ENCODE measurements around the gene BNIP3. TPM values are rescaled to one million over a fixed set of nuclear protein-coding genes. Genes with fewer than 3 reads are reported as not detected.

BNIP3 gene
- total RNA-seq, 2 experiments from 2014 or later: 207 to 216 TPM

GRCh38 chr10:132020456-132020855 lies 38.7 kb upstream of the BNIP3 start:
- TF ChIP-seq CTCF (IDR thresholded peaks at IDR 0.05): no peak
- DNase-seq: no peak
- Mint-ChIP-seq H3K36me3 (ENCODE audit: low read depth) (no peaks in the 10 kb centered on the region), H3K27ac (no peak overlapping the region), H3K27me3 (peaks cover 13% of the 10 kb centered on the region), H3K4me1 (ENCODE audit: low read depth) (peaks cover 7% of the 10 kb centered on the region), H3K9me3 (no peaks in the 10 kb centered on the region), H3K4me3 (no peak overlapping the region)
- ChIA-PET CTCF (interaction anchor here (0.8 to 2.5 kb wide), 3 partner anchors 124 to 135 kb away, joined by 3 to 14 read pairs (median 3); no protein-coding TSS in a partner anchor), POLR2A (no interaction called here)
- intact Hi-C loops (cut with micrococcal nuclease): no loop called here
- no peak for ATAC-seq

DNA sequence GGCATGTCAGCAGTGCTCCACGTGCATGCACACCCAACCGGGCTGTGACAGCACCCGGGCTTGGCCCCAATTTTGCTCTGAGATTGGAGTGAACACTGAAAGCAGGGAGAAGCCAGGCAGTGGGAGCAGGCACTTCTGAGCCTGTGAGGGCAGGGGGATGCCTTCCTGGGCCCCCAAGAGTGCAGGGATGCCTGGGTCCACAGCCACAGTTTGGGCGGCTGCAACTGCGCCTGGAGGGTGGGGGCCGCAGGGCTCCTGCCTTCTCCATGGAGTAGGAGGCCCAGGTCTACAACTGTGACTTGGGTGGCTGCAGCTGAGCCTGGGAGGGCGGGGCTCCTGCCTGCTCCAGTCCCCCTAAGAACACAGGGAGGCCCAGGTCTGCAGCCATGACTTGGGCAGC lies 37.6 kb upstream of the BNIP3 start:
- no peak for TF ChIP-seq CTCF (IDR thresholded peaks at IDR 0.05)
- Mint-ChIP-seq H3K9me3 (no peaks in the 10 kb centered on the region), H3K4me1 (ENCODE audit: low read depth) (peaks cover 7% of the 10 kb centered on the region), H3K27me3 (peaks cover 9% of the 10 kb centered on the region), H3K36me3 (ENCODE audit: low read depth) (no peaks in the 10 kb centered on the region), H3K4me3 (no peak overlapping the region), H3K27ac (no peak overlapping the region)
- intact Hi-C loops (cut with micrococcal nuclease): no loop called here
- ATAC-seq (no peak), DNase-seq (no peak)
- ChIA-PET CTCF (interaction anchor here (2.5 kb wide), 1 partner anchor 134 kb away, joined by 14 read pairs; no protein-coding TSS in a partner anchor), POLR2A (no interaction called here)

DNA sequence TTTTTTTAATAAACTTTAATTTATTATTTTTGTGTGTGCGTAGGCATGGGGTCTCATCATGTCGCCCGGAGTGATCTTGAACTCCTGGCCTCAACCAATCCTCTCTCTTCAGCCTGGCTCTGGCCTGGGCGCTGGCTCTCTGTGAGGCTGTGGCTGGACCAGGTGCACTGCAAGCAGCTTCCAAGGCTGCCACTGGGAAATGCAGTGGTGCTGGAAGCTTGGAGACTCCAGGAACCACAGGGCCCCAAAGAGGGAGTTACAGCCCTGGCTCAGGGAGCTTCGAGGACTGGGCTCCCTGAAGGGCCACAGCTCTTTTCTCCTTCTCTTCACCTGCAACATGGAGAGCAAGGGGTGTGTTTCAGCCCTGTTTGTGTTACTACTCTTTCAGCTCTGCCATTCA lies 36.7 kb upstream of the BNIP3 start:
- Mint-ChIP-seq H3K27ac (no peak overlapping the region), H3K9me3 (no peaks in the 10 kb centered on the region), H3K4me1 (ENCODE audit: low read depth) (peaks cover 5% of the 10 kb centered on the region), H3K4me3 (no peak overlapping the region), H3K36me3 (ENCODE audit: low read depth) (no peaks in the 10 kb centered on the region), H3K27me3 (peaks cover 5% of the 10 kb centered on the region)
- POLR2A ChIA-PET: no interaction called here
- TF ChIP-seq CTCF (IDR thresholded peaks at IDR 0.05): no peak
- intact Hi-C loops (cut with micrococcal nuclease): no loop called here
- DNase-seq (no peak), ATAC-seq (no peak)
- CTCF ChIA-PET: interaction anchor here (0.8 kb wide), 1 partner anchor 132 kb away, joined by 3 read pairs; no protein-coding TSS in a partner anchor

DNA sequence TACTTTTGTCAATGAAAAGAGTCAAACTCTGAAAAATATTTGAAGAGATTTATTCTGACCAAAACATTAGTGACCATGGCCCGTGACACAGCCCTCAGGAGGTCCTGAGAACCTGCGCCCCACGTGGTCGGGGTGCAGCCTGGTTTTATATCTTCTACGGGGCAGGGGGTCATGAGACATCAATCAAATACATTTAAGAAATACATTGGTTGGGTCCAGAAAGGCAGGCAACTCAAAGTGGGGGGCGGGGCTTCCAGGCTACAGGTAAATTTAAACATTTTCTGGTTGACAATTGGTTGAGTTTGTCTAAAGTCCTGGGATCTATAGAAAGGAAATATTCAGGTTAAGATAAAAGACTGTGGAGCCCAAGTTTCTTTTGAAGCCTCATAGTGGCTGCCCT lies 34.8 kb upstream of the BNIP3 start:
- ATAC-seq (no peak), DNase-seq (no peak)
- Mint-ChIP-seq H3K4me1 (ENCODE audit: low read depth) (no peaks in the 10 kb centered on the region), H3K9me3 (no peaks in the 10 kb centered on the region), H3K4me3 (no peak overlapping the region), H3K27ac (no peak overlapping the region), H3K27me3 (no peaks in the 10 kb centered on the region), H3K36me3 (ENCODE audit: low read depth) (no peaks in the 10 kb centered on the region)
- no peak for TF ChIP-seq CTCF (IDR thresholded peaks at IDR 0.05)
- CTCF ChIA-PET: no interaction called here
- POLR2A ChIA-PET: no interaction called here
- intact Hi-C loops (cut with micrococcal nuclease): no loop called here

- Mint-ChIP-seq H3K9me3 (no peaks in the 10 kb centered on the region), H3K27ac (no peak overlapping the region)
- POLR2A ChIA-PET: no interaction called here
Measured at GRCh38 chr10:132011445-132011844, 29.7 kb upstream of the BNIP3 start.

More at GRCh38 chr10:132011445-132011844, 29.7 kb upstream of the BNIP3 start:
- H3K27me3 Mint-ChIP-seq: peaks cover 7% of the 10 kb centered on the region
- intact Hi-C loops (cut with micrococcal nuclease): no loop called here
- no peak overlapping the region for H3K4me3 Mint-ChIP-seq
- DNase-seq (no peak), ATAC-seq (no peak)
- TF ChIP-seq CTCF (IDR thresholded peaks at IDR 0.05): no peak
- H3K4me1 Mint-ChIP-seq (ENCODE audit: low read depth): no peaks in the 10 kb centered on the region
- CTCF ChIA-PET: interaction anchor here (1.0 to 2.5 kb wide), 2 partner anchors 11 to 126 kb away, joined by 3 to 13 read pairs; no protein-coding TSS in a partner anchor
- H3K36me3 Mint-ChIP-seq (ENCODE audit: low read depth): no peaks in the 10 kb centered on the region

Measured in activated CD8-positive, alpha-beta T cell treated with anti-CD3 and anti-CD28 coated beads for 36 hours (primary cell).